Activated CD4-positive, alpha-beta T cell treated with anti-CD3 and anti-CD28 coated beads, Interleukin-2, amount 10 ng/mL, durations not matched to agents 7 days and 5 days (primary cell): Measurements from ENCODE around the gene ACOT12. TPM values are rescaled to one million over a fixed set of nuclear protein-coding genes. Genes with fewer than 3 reads are reported as not detected.
"Not testable (repeated sequence)": the region's sequence is repeated elsewhere in the genome, so short reads cannot be mapped to it uniquely, and the experiment has no call there.

Experiments
- CTCF ChIA-PET: fragments of 350-600 bp; sonication (Branson Sonifier 250); formaldehyde crosslinking; loops from one replicate; lab custom pipeline; 2021; ENCODE audit warnings: antibody characterized with exemption; lab: Charles Lee
- POLR2A ChIA-PET: fragments of 350-600 bp; sonication (Branson Sonifier 250); formaldehyde crosslinking; loops from one replicate; lab custom pipeline; 2021; ENCODE audit warnings: antibody characterized with exemption; lab: Charles Lee
- DNase-seq: peaks from one replicate; pipeline ENCODE4 v3.0.0-alpha.2; 2020
- H3K27ac Mint-ChIP-seq: one replicate; pipeline ENCODE4 v1.8.0; 2021; ENCODE audit warnings: mild to moderate bottlenecking, moderate library complexity, mixed read lengths
- H3K27me3 Mint-ChIP-seq: one replicate; pipeline ENCODE4 v1.8.0; 2021; ENCODE audit warnings: mixed read lengths
- H3K36me3 Mint-ChIP-seq: one replicate; pipeline ENCODE4 v1.8.0; 2021; ENCODE audit warnings: low read depth, mixed read lengths
- H3K4me1 Mint-ChIP-seq: one replicate; pipeline ENCODE4 v1.8.0; 2021; ENCODE audit warnings: mixed read lengths
- H3K4me3 Mint-ChIP-seq: one replicate; pipeline ENCODE4 v1.8.0; 2021; ENCODE audit warnings: mild to moderate bottlenecking, moderate library complexity, mixed read lengths
- H3K9me3 Mint-ChIP-seq: one replicate; pipeline ENCODE4 v1.8.0; 2021; ENCODE audit warnings: mixed read lengths
- total RNA-seq, 2 experiments: library from RNA; stranded (reverse); gene quantifications; one replicate each; pipeline ENCODE4 v1.2.3, GENCODE V29; 2021

ACOT12 gene
- total RNA-seq, 2 experiments from 2014 or later, result not detected

- Mint-ChIP-seq H3K9me3 (no peaks in the 10 kb centered on the region), H3K27me3 (peaks cover 7% of the 10 kb centered on the region), H3K4me1 (no peaks in the 10 kb centered on the region), H3K36me3 (no peaks in the 10 kb centered on the region), H3K4me3 (no peak overlapping the region), H3K27ac (no peak overlapping the region)
- ChIA-PET POLR2A (no interaction called here), CTCF (no interaction called here)
- no peak for DNase-seq
These were observed 38.4 kb downstream of the ACOT12 start for GRCh38 chr5:81355291-81356251.

GRCh38 chr5:81354093-81354492 lies 39.8 kb downstream of the ACOT12 start:
- Mint-ChIP-seq H3K4me1 (no peaks in the 10 kb centered on the region), H3K27ac (no peak overlapping the region), H3K36me3 (no peaks in the 10 kb centered on the region), H3K27me3 (peaks cover 7% of the 10 kb centered on the region), H3K9me3 (no peaks in the 10 kb centered on the region), H3K4me3 (no peak overlapping the region)
- ChIA-PET CTCF (no interaction called here), POLR2A (interaction anchor here (0.6 kb wide), 1 partner anchor 617 kb away, joined by 9 read pairs; no protein-coding TSS in a partner anchor)
- no peak for DNase-seq

GRCh38 chr5:81353189-81353588 lies 40.7 kb downstream of the ACOT12 start:
- Mint-ChIP-seq H3K4me3 (no peak overlapping the region), H3K36me3 (no peaks in the 10 kb centered on the region), H3K4me1 (no peaks in the 10 kb centered on the region), H3K9me3 (no peaks in the 10 kb centered on the region), H3K27me3 (peaks cover 7% of the 10 kb centered on the region), H3K27ac (no peak overlapping the region)
- DNase-seq, result no peak
- CTCF ChIA-PET, result no interaction called here
- POLR2A ChIA-PET, result no interaction called here

- DNase-seq, result no peak
- Mint-ChIP-seq H3K27ac (no peak overlapping the region), H3K36me3 (no peaks in the 10 kb centered on the region), H3K4me1 (no peaks in the 10 kb centered on the region), H3K27me3 (peaks cover 8% of the 10 kb centered on the region), H3K9me3 (no peaks in the 10 kb centered on the region), H3K4me3 (no peak overlapping the region)
- POLR2A ChIA-PET, result no interaction called here
- CTCF ChIA-PET, result no interaction called here
These were observed 43.4 kb downstream of the ACOT12 start for GRCh38 chr5:81350507-81350906.

GRCh38 chr5:81349161-81349560 lies 44.8 kb downstream of the ACOT12 start:
- POLR2A ChIA-PET, result no interaction called here
- DNase-seq, result no peak
- CTCF ChIA-PET, result interaction anchor here (0.8 kb wide), 1 partner anchor 16 kb away, joined by 4 read pairs; no protein-coding TSS in a partner anchor

GRCh38 chr5:81345411-81346003 lies 48.4 kb downstream of the ACOT12 start:
- CTCF ChIA-PET, result no interaction called here
- Mint-ChIP-seq H3K4me1 (no peaks in the 10 kb centered on the region), H3K4me3 (no peak overlapping the region), H3K9me3 (no peaks in the 10 kb centered on the region), H3K36me3 (no peaks in the 10 kb centered on the region), H3K27ac (no peak overlapping the region), H3K27me3 (peaks cover 2% of the 10 kb centered on the region)
- POLR2A ChIA-PET, result no interaction called here
- DNase-seq, result no peak

More at GRCh38 chr5:81349161-81349560, 44.8 kb downstream of the ACOT12 start:
- H3K4me1 Mint-ChIP-seq, result no peaks in the 10 kb centered on the region
- H3K36me3 Mint-ChIP-seq, result no peaks in the 10 kb centered on the region
- no peak overlapping the region for H3K4me3 Mint-ChIP-seq
- H3K27me3 Mint-ChIP-seq, result peaks cover 8% of the 10 kb centered on the region
- H3K27ac Mint-ChIP-seq, result no peak overlapping the region
- no peaks in the 10 kb centered on the region for H3K9me3 Mint-ChIP-seq

GRCh38 chr5:81344736-81345135 lies 49.2 kb downstream of the ACOT12 start:
- no peak overlapping the region for H3K4me3 Mint-ChIP-seq

GRCh38 chr5:81338213-81338612 lies 55.7 kb downstream of the ACOT12 start:
- H3K36me3 Mint-ChIP-seq, H3K27me3 Mint-ChIP-seq, H3K4me1 Mint-ChIP-seq, DNase-seq, H3K27ac Mint-ChIP-seq, H3K4me3 Mint-ChIP-seq, H3K9me3 Mint-ChIP-seq, POLR2A ChIA-PET: not testable (repeated sequence)
- CTCF ChIA-PET, result interaction anchor here (1.2 kb wide), 1 partner anchor 19 kb away, joined by 3 read pairs; no protein-coding TSS in a partner anchor

More at GRCh38 chr5:81344736-81345135, 49.2 kb downstream of the ACOT12 start:
- H3K27ac Mint-ChIP-seq, result no peak overlapping the region
- H3K4me1 Mint-ChIP-seq, result no peaks in the 10 kb centered on the region
- ChIA-PET CTCF (no interaction called here), POLR2A (no interaction called here)
- no peaks in the 10 kb centered on the region for H3K9me3 Mint-ChIP-seq
- peaks cover 2% of the 10 kb centered on the region for H3K27me3 Mint-ChIP-seq
- H3K36me3 Mint-ChIP-seq, result no peaks in the 10 kb centered on the region
- no peak for DNase-seq

GRCh38 chr5:81337803-81338202 lies 56.1 kb downstream of the ACOT12 start:
- ChIA-PET CTCF (interaction anchor here (0.5 to 1.2 kb wide), 2 partner anchors 20 to 35 kb away, joined by 3 read pairs; no protein-coding TSS in a partner anchor), POLR2A (no interaction called here)
- Mint-ChIP-seq H3K27me3 (no peaks in the 10 kb centered on the region), H3K4me1 (no peaks in the 10 kb centered on the region), H3K9me3 (peaks cover 2% of the 10 kb centered on the region), H3K4me3 (no peak overlapping the region), H3K36me3 (no peaks in the 10 kb centered on the region), H3K27ac (no peak overlapping the region)
- DNase-seq, result no peak

GRCh38 chr5:81336556-81336955 lies 57.4 kb downstream of the ACOT12 start:
- Mint-ChIP-seq H3K36me3 (no peaks in the 10 kb centered on the region), H3K4me1 (no peaks in the 10 kb centered on the region), H3K4me3 (no peak overlapping the region), H3K9me3 (peaks cover 2% of the 10 kb centered on the region), H3K27me3 (no peaks in the 10 kb centered on the region), H3K27ac (no peak overlapping the region)
- ChIA-PET CTCF (interaction anchor here (1.0 kb wide), 1 partner anchor 9 kb away, joined by 4 read pairs; no protein-coding TSS in a partner anchor), POLR2A (no interaction called here)
- no peak for DNase-seq

GRCh38 chr5:81335946-81336345 lies 58.0 kb downstream of the ACOT12 start:
- no peak overlapping the region for H3K4me3 Mint-ChIP-seq
- H3K4me1 Mint-ChIP-seq, result no peaks in the 10 kb centered on the region
- H3K9me3 Mint-ChIP-seq, result peaks cover 2% of the 10 kb centered on the region
- POLR2A ChIA-PET, result no interaction called here
- no peaks in the 10 kb centered on the region for H3K27me3 Mint-ChIP-seq
- no peaks in the 10 kb centered on the region for H3K36me3 Mint-ChIP-seq
- H3K27ac Mint-ChIP-seq, result no peak overlapping the region
- CTCF ChIA-PET, result no interaction called here
- DNase-seq, result no peak

- ChIA-PET CTCF (no interaction called here), POLR2A (interaction anchor here (0.6 kb wide), 1 partner anchor 39 kb away, joined by 5 read pairs; no protein-coding TSS in a partner anchor)
- Mint-ChIP-seq H3K4me3 (no peak overlapping the region), H3K36me3 (no peaks in the 10 kb centered on the region), H3K4me1 (no peaks in the 10 kb centered on the region), H3K27ac (no peak overlapping the region), H3K9me3 (peaks cover 2% of the 10 kb centered on the region), H3K27me3 (no peaks in the 10 kb centered on the region)
- DNase-seq, result no peak
These were observed 59.5 kb downstream of the ACOT12 start for GRCh38 chr5:81334304-81335061.
